NB4 (cell line): Measurements from ENCODE around the gene CLVS2.

Experiments
- DNase-seq: peaks from one replicate; pipeline ENCODE4 v3.0.0; 2010; ENCODE audit warnings: low read depth
- H3K4me3 ChIP-seq: one replicate; pipeline ENCODE4 v1.5.1; 2011; ENCODE audit warnings: mild to moderate bottlenecking, low read depth, low read length, moderate library complexity
- CTCF ChIP-seq: IDR thresholded peaks from one replicate; pipeline ENCODE4 v1.5.1; 2012; ENCODE audit warnings: low read depth, low read length
- MAX ChIP-seq: IDR thresholded peaks from 2 replicates; pipeline ENCODE4 v1.6.1; 2011; ENCODE audit warnings: low read depth, low read length
- MYC ChIP-seq: IDR thresholded peaks from 2 replicates; pipeline ENCODE4 v1.6.1; 2011; ENCODE audit warnings: low read depth, low read length
- POLR2A ChIP-seq: IDR thresholded peaks from 2 replicates; pipeline ENCODE4 v1.6.1; 2011; ENCODE audit warnings: mild to moderate bottlenecking; ENCODE audit not compliant: insufficient read length; ENCODE audit errors: extremely low read depth

CLVS2 gene

GRCh38 chr6:123028263-123028662, 32.2 kb downstream of the CLVS2 start:
- DNase-seq, result no peak
- no peak overlapping the region for H3K4me3 ChIP-seq
- TF ChIP-seq CTCF (no peak), MAX (no peak), POLR2A (no peak), MYC (no peak)

GRCh38 chr6:123030282-123030681, 34.2 kb downstream of the CLVS2 start:
- TF ChIP-seq MYC (no peak), POLR2A (no peak), MAX (no peak), CTCF (no peak)
- DNase-seq, result no peak
- H3K4me3 ChIP-seq, result no peak overlapping the region

GRCh38 chr6:123036648-123037047, 40.6 kb downstream of the CLVS2 start:
- no peak overlapping the region for H3K4me3 ChIP-seq
- DNase-seq, result no peak
- TF ChIP-seq MAX (no peak), CTCF (no peak), POLR2A (no peak), MYC (no peak)

- no peak for DNase-seq
- H3K4me3 ChIP-seq, result no peak overlapping the region
- TF ChIP-seq CTCF (no peak), MYC (no peak), MAX (no peak), POLR2A (no peak)
Measured at GRCh38 chr6:123039431-123039830, 43.4 kb downstream of the CLVS2 start.

GRCh38 chr6:123042401-123042800, 46.4 kb downstream of the CLVS2 start:
- H3K4me3 ChIP-seq, result no peak overlapping the region
- no peak for DNase-seq
- TF ChIP-seq CTCF, result no peak
- no peak for TF ChIP-seq POLR2A
- TF ChIP-seq MAX, result no peak
- no peak for TF ChIP-seq MYC
